Kidney epithelial cell (primary cell): Measurements from ENCODE around the gene ITGB1BP2. TPM values are rescaled to one million over a fixed set of nuclear protein-coding genes. Genes with fewer than 3 reads are reported as not detected.
"Not testable (repeated sequence)": the region's sequence is repeated elsewhere in the genome, so short reads cannot be mapped to it uniquely, and the experiment has no call there.

Experiments used
- DNase-seq: peaks from one replicate; pipeline ENCODE4 v3.0.0-alpha.2; 2010; ENCODE audit warnings: low read depth
- H3K27me3 ChIP-seq: 2 replicates; pipeline ENCODE4 v1.6.0; 2011; ENCODE audit warnings: low read length; ENCODE audit not compliant: control insufficient read depth, insufficient read depth
- H3K36me3 ChIP-seq: 2 replicates; pipeline ENCODE4 v1.5.1; 2011; ENCODE audit warnings: low read length; ENCODE audit not compliant: control insufficient read depth, insufficient read depth
- H3K4me3 ChIP-seq: 2 replicates; pipeline ENCODE4 v1.5.1; 2011; ENCODE audit warnings: low read depth, mild to moderate bottlenecking, control low read depth, low read length
- total RNA-seq: library from RNA; depleted of rRNA; stranded (reverse); fragments of >200 nt; gene quantifications from 2 replicates; pipeline ENCODE4 v1.2.3, GENCODE V29; 2015
- TF ChIP-seq, protein P1 (sequence below): IDR thresholded peaks from 2 replicates; pipeline ENCODE4 v1.5.1; 2011; ENCODE audit warnings: mild to moderate bottlenecking, moderate library complexity, low read length, control low read depth, inconsistent platforms; ENCODE audit not compliant: insufficient read depth, poor library complexity, severe bottlenecking

ITGB1BP2 gene
- total RNA-seq, 1 donor from 2014 or later = 1.1 TPM

DNA sequence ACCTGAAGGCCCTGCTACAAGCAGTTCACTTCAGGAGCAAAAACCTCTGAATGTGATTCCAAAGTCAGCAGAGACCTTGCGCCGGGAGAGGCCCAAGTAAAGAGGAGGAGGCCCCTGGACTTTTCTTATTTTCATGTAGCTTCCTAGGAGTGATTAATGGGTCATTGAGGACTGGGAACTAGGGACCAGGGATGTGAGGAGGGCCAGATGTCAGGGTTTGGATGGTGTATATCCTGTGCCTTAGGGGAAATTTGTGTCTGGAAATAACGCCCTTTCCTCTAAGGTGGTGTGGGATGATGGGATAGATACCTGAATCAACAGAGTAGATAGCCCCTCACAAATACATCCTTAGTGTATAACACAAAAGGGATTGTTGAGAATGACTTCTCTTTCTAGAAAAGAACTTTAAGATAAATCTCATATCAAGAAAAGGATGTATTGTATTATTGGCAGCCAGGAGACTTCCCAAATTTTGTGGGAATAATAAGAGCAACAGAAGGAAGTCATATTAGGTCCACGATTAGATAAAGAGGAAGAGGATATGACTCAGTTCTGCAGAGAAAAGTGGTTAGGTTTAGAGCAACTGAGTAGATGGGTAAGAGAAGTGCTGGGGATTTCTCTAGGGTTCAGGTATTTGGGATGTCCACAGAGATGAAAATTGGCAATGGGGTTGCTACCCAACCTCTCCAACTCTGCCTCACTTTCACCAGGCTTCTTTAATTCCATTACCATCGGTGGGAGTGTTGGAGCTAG, 1.1 kb downstream of the ITGB1BP2 start:
- DNase-seq = no peak

DNA sequence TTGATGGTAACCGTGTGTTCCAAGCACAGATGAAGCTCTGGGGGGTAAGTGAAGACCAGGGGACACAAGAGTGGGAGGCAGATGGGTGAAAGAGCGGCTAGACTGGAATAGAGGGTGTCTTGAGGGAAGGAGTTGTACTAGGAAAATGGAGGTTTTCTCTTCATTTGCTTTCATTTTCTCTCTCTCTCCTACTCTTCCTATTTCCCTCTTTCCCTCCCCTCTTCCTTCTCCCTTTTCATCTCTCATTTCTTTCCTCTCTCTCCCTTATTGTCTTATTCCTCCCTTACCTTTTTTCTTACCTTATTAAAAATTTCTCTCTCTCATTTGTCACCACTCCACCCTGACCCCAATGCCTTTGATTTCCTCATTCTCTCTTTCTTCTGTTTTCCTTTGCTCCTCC, 3.0 kb downstream of the ITGB1BP2 start:
- TF ChIP-seq, protein P1, sequence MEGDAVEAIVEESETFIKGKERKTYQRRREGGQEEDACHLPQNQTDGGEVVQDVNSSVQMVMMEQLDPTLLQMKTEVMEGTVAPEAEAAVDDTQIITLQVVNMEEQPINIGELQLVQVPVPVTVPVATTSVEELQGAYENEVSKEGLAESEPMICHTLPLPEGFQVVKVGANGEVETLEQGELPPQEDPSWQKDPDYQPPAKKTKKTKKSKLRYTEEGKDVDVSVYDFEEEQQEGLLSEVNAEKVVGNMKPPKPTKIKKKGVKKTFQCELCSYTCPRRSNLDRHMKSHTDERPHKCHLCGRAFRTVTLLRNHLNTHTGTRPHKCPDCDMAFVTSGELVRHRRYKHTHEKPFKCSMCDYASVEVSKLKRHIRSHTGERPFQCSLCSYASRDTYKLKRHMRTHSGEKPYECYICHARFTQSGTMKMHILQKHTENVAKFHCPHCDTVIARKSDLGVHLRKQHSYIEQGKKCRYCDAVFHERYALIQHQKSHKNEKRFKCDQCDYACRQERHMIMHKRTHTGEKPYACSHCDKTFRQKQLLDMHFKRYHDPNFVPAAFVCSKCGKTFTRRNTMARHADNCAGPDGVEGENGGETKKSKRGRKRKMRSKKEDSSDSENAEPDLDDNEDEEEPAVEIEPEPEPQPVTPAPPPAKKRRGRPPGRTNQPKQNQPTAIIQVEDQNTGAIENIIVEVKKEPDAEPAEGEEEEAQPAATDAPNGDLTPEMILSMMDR = no peak

More for the DNA sequence above, 1.1 kb downstream of the ITGB1BP2 start:
- H3K4me3 ChIP-seq = no peak overlapping the region
- TF ChIP-seq, protein P1 = no peak
- H3K27me3 ChIP-seq = no peaks in the 10 kb centered on the region
- H3K36me3 ChIP-seq = peaks cover 1% of the 10 kb centered on the region

DNA sequence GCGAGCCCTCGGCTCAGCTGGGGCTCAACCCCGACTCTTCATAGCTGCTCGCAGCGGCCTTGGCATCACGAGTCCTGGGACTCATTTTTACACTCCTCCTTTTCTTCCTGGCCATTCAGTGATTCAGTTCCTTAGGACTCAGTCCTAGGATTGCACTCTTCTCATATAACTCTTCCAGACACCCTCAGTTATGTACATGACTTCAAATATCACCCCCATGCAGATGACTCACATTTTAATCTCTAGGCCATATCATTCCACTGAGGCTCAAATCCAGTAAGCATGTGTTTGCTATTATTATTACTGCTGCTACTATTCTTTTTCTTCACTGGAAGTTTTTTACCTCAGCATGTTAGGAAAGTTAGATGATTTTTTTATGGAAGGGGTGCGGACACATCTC, 14.4 kb downstream of the ITGB1BP2 start:
- Histone ChIP-seq H3K4me3 (no peak overlapping the region), H3K27me3 (no peaks in the 10 kb centered on the region), H3K36me3 (no peaks in the 10 kb centered on the region)
- TF ChIP-seq, protein P1 = no peak
- no peak for DNase-seq

More for the DNA sequence above, 3.0 kb downstream of the ITGB1BP2 start:
- Histone ChIP-seq H3K4me3 (no peak overlapping the region), H3K36me3 (no peaks in the 10 kb centered on the region), H3K27me3 (no peaks in the 10 kb centered on the region)
- no peak for DNase-seq

DNA sequence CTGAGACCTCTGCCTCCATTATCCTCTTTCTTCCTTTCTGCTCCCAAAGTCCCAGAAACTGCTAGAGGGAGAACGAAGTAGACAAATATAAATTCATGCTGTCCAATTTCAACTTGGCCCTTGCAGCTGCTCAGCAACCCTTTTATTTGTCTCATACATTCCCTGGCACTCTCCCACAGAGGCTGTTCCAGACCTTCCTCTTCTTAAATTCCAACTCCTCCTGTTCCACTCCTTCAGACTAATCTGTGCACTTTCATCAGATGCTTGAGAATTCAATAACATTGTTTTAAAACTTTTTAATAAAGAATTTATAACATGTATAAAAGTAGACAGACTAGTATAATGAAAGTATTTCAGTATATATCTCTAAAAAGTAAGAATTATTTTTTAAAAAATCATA, 15.4 kb downstream of the ITGB1BP2 start:
- not testable (repeated sequence) for DNase-seq, H3K4me3 ChIP-seq, H3K27me3 ChIP-seq, H3K36me3 ChIP-seq

DNA sequence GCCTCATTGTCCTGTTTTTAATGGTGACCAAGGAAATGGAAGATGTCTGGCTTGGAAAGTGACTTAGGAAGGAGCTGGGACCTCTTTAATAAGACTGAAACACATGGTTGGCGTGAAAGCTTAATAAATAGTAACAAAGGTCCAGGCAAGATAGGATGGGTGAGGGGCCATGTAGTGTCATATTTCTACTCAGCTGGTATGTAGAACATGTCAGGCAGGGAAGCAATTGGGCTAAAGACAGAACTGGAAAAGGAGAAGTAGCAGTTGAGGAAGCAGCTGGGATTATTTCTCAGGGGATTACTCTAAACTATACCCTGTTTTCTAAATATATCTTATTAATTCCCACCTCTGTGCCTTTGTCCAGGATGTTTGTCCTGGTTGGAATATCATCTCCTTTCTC, 18.6 kb downstream of the ITGB1BP2 start:
- H3K27me3 ChIP-seq = no peaks in the 10 kb centered on the region
- DNase-seq = no peak
- H3K36me3 ChIP-seq = no peaks in the 10 kb centered on the region
- TF ChIP-seq, protein P1 = no peak
- no peak overlapping the region for H3K4me3 ChIP-seq

DNA sequence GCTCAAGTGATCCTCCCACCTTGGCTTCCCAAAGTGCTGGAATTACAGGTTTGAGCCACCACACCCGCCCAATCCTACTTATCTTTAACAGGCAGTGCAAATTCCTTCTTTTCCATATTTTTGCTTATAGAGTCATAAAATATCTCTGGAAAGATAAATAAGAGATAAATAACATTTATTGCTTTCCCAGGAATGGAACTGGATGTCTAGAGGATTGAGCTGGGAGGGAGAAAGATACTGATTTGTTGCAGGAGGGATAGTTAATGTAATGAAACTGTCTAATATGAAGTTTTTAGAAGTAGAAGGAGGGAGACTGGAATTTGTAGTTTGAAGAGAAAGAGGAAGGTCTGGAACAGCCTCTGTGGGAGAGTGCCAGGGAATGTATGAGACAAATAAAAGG, 20.2 kb downstream of the ITGB1BP2 start:
- no peaks in the 10 kb centered on the region for H3K36me3 ChIP-seq

DNA sequence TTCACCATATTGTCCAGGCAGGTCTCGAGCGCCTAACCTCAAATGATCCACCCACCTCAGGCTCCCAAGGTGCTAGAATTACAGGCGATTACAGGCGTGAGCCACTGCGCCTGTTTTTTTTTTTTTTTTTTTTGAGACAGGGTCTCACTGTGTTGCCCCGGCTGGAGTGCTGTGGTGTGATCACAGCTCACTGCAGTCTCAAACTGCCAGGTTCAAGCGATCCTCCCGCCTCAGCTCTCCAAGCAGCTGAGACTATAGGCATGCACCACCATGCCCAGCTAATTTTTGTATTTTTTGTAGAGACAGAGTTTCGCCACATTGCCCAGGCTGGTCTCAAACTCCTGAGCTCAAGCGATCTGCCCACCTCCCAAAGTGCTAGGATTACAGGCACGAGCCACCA, 22.9 kb downstream of the ITGB1BP2 start:
- DNase-seq, H3K36me3 ChIP-seq, H3K4me3 ChIP-seq, H3K27me3 ChIP-seq: not testable (repeated sequence)

More for the DNA sequence above, 20.2 kb downstream of the ITGB1BP2 start:
- Histone ChIP-seq H3K27me3 (no peaks in the 10 kb centered on the region), H3K4me3 (no peak overlapping the region)
- DNase-seq = no peak
- TF ChIP-seq, protein P1 = no peak
